Peyer's patch (tissue), 4 donors: ENCODE results near the gene B4GALT1.

Experiments
- CTCF ChIP-seq, 6 experiments: fragments of 450-650 bp in 4 of 6; fragments of 200-600 bp in 2 of 6; sonication (generic) in 1 of 6; IDR thresholded peaks; one replicate each; pipeline ENCODE4 v1.5.1; 2017 to 2019; ENCODE audit warnings: antibody characterized with exemption in 6 of 6, mild to moderate bottlenecking in 3 of 6, moderate library complexity in 1 of 6
- POLR2A ChIP-seq, 2 donors: fragments of 450-650 bp; IDR thresholded peaks; one replicate each; pipeline ENCODE4 v1.5.1; 2017; ENCODE audit warnings: antibody characterized with exemption in 2 of 2, mild to moderate bottlenecking in 2 of 2, moderate library complexity in 2 of 2

- TF ChIP-seq CTCF (IDR thresholded peaks at IDR 0.05) (no peak), POLR2A (IDR thresholded peaks at IDR 0.05) (no peak)
These were observed 61.2 kb downstream of the B4GALT1 start for GRCh38 chr9:33105959-33106358.
